Right lobe of liver (tissue), 4 donors: Measurements from ENCODE around the gene CACNA2D2.

Experiments
- POLR2A ChIP-seq: fragments of 450-650 bp; IDR thresholded peaks from one replicate; pipeline ENCODE4 v1.6.1; 2017; ENCODE audit warnings: antibody characterized with exemption, mild to moderate bottlenecking
- TF ChIP-seq, protein P1 (sequence below), 4 donors: fragments of 200-600 bp in 3 of 4; fragments of 450-650 bp in 1 of 4; IDR thresholded peaks; one replicate each; pipeline versions ENCODE4 v1.5.1 to v1.8.0; 2016 to 2022; ENCODE audit warnings: antibody characterized with exemption in 4 of 4, mild to moderate bottlenecking in 2 of 4
- donor health status: DM: no; HTN: no; CAD: no.
- donor health status: DM: no; HTN: no; CAD: no.
- donor health status: DM: no; HTN: yes; CAD: no.

DNA sequence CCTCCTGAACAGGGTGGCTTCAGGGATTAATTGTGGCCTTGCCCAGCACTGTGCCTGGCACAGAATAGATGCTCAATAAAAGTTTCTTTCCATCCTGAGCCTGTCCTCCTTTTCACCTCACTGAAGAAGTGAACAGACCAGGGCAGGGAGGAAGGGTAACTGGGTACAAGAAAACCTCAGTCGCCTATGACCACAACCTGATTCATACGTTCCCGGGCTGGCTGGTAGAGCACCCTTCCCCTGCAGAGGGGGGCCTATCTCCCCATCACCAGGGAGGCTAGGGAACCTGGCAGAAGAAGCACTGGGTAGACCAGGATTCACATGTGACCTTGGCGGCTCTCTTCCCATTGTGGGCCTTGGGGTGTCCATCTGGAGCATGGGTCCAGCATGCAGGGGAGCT, 27.8 kb upstream of the CACNA2D2 start:
- TF ChIP-seq, protein P1, sequence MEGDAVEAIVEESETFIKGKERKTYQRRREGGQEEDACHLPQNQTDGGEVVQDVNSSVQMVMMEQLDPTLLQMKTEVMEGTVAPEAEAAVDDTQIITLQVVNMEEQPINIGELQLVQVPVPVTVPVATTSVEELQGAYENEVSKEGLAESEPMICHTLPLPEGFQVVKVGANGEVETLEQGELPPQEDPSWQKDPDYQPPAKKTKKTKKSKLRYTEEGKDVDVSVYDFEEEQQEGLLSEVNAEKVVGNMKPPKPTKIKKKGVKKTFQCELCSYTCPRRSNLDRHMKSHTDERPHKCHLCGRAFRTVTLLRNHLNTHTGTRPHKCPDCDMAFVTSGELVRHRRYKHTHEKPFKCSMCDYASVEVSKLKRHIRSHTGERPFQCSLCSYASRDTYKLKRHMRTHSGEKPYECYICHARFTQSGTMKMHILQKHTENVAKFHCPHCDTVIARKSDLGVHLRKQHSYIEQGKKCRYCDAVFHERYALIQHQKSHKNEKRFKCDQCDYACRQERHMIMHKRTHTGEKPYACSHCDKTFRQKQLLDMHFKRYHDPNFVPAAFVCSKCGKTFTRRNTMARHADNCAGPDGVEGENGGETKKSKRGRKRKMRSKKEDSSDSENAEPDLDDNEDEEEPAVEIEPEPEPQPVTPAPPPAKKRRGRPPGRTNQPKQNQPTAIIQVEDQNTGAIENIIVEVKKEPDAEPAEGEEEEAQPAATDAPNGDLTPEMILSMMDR (IDR thresholded peaks at IDR 0.05) = no peak
- no peak for TF ChIP-seq POLR2A
